CD4-positive, alpha-beta T cell (primary cell): ENCODE data around the gene FEV. TPM values are rescaled to one million over a fixed set of nuclear protein-coding genes. Genes with fewer than 3 reads are reported as not detected.

Experiments
- ATAC-seq: fragments of 200-7000 bp; cut with Tn5 transposase; one replicate; pipeline ENCODE4 v1.10.0; 2022; ENCODE audit warnings: mild to moderate bottlenecking; ENCODE audit not compliant: poor library complexity
- CTCF ChIA-PET: fragments of 350-600 bp; sonication (Branson Sonifier 250); formaldehyde crosslinking; loops from one replicate; lab custom pipeline; 2021; ENCODE audit warnings: antibody characterized with exemption, inconsistent platforms; lab: Charles Lee
- POLR2A ChIA-PET: fragments of 350-600 bp; sonication (Branson Sonifier 250); formaldehyde crosslinking; loops from one replicate; lab custom pipeline; 2021; ENCODE audit warnings: antibody characterized with exemption, inconsistent platforms; lab: Charles Lee
- DNase-seq, 14 experiments: peaks; one replicate each; pipeline ENCODE4 v3.0.0-alpha.2; 2013 to 2020; ENCODE audit warnings: mixed read lengths in 2 of 14
- H3K27ac ChIP-seq, 2 donors: one replicate each; pipeline versions ENCODE4 v1.5.1 to v1.7.0; 2013; ENCODE audit warnings: low read length in 2 of 2, low read depth in 1 of 2, mild to moderate bottlenecking in 1 of 2
- H3K27me3 ChIP-seq, 2 experiments: 1 replicate in 1 of 2; 2 replicates in 1 of 2; pipeline versions ENCODE4 v1.6.1 to v1.7.0; 2013; ENCODE audit warnings: low read length in 2 of 2, control low read depth in 1 of 2, mild to moderate bottlenecking in 1 of 2, moderate library complexity in 1 of 2; ENCODE audit not compliant: insufficient read depth in 2 of 2, control insufficient read depth in 1 of 2
- H3K36me3 ChIP-seq: one replicate; pipeline ENCODE4 v1.6.1; 2013; ENCODE audit warnings: low read length, control low read depth; ENCODE audit not compliant: insufficient read depth
- H3K4me1 ChIP-seq: one replicate; pipeline ENCODE4 v1.6.1; 2013; ENCODE audit warnings: low read length, control low read depth; ENCODE audit not compliant: insufficient read depth
- H3K4me3 ChIP-seq: one replicate; pipeline ENCODE4 v1.5.1; 2013; ENCODE audit warnings: mild to moderate bottlenecking, low read length, moderate library complexity
- H3K9me3 ChIP-seq, 2 experiments: 1 replicate in 1 of 2; 2 replicates in 1 of 2; pipeline versions ENCODE4 v1.6.1 to v1.7.0; 2013; ENCODE audit warnings: low read length in 2 of 2, mild to moderate bottlenecking in 2 of 2, control low read depth in 1 of 2, moderate library complexity in 1 of 2; ENCODE audit not compliant: control insufficient read depth in 1 of 2, insufficient read depth in 1 of 2
- H3K27ac Mint-ChIP-seq: one replicate; pipeline ENCODE4 v1.8.0; 2020; ENCODE audit warnings: mixed read lengths
- H3K27me3 Mint-ChIP-seq: one replicate; pipeline ENCODE4 v1.8.0; 2021; ENCODE audit warnings: mixed read lengths
- H3K36me3 Mint-ChIP-seq: one replicate; pipeline ENCODE4 v1.8.0; 2021; ENCODE audit warnings: low read depth, mixed read lengths
- H3K4me1 Mint-ChIP-seq: one replicate; pipeline ENCODE4 v1.8.0; 2021; ENCODE audit warnings: low read depth, mixed read lengths
- H3K4me3 Mint-ChIP-seq: one replicate; pipeline ENCODE4 v1.8.0; 2020; ENCODE audit warnings: mild to moderate bottlenecking, mixed read lengths
- H3K9me3 Mint-ChIP-seq: one replicate; pipeline ENCODE4 v1.8.0; 2020; ENCODE audit warnings: mixed read lengths
- intact Hi-C, 2 experiments: fragments of 100-400 bp; cut with DNase I in 1 of 2; cut with micrococcal nuclease in 1 of 2; formaldehyde crosslinking; loops; one replicate each; pipeline versions ENCODE4 v1.15.1 to v1.9.0; 2023 to 2025; cut with DNase I, micrococcal nuclease
- total RNA-seq, 174 experiments: library from RNA in 2 of 174; stranded (reverse) in 2 of 174; gene quantifications; one replicate each; pipeline ENCODE4 v1.2.3 and lab custom pipeline; 2021 to 2026
- TF ChIP-seq, protein P1 (sequence below): fragments of 200-600 bp; IDR thresholded peaks from one replicate; pipeline ENCODE4 v1.8.0; 2022; ENCODE audit warnings: antibody characterized with exemption, mild to moderate bottlenecking

The FEV gene
- total RNA-seq, 2 experiments from 2014 or later: not detected

DNA sequence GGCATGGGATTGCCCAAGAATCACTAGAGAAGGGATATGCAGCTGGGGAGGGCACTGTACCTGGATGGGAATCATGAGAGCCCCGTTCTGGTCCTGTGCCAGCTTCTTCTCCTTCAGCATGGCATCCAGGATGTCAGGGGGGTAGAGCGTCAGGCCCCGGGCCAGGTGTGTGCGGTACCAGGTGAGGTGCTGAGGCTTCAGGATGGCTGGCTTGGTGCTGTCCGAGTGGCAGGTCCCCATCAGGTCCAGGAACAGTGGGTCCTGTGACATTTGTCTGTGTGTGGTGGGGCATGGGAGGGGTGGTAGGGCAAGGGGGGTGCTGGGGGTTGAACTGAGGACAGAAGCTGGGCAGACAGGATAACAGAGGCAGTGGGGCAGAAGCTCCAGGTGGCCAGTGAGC is 43.2 kb upstream of the FEV start:
- H3K9me3 Mint-ChIP-seq: no peaks in the 10 kb centered on the region
- CTCF ChIA-PET: interaction anchor here (3.5 kb wide), 1 partner anchor 127 kb away, joined by 19 read pairs; no protein-coding TSS in a partner anchor
- no peak for ATAC-seq

DNA sequence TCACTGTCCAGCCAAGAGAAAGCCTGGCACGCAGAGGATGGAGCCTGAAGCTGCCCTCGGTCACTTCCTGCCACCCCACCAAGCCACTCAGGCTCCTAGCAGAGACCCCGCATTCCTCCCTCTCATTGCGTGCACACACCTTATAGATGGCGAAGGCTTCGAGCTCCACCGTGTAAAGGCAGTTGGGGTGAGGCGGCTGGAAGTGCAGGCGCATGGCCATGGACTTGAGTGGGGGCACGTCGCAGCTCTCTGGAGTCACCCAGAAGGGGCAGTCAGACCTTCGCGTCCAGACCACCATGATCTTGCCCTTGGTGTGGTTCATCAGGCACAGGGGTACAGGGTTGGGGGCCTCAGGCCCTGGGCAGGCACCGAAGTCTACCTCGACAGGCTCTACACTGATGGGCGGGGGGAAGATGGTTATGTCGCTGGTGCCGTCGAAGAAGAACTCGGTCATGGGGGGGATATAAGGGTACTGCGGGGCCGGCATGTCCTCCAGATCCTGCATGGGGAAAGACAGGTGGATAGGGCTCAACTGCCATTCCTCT is 42.6 kb upstream of the FEV start:
- POLR2A ChIA-PET: no interaction called here
- TF ChIP-seq, protein P1, sequence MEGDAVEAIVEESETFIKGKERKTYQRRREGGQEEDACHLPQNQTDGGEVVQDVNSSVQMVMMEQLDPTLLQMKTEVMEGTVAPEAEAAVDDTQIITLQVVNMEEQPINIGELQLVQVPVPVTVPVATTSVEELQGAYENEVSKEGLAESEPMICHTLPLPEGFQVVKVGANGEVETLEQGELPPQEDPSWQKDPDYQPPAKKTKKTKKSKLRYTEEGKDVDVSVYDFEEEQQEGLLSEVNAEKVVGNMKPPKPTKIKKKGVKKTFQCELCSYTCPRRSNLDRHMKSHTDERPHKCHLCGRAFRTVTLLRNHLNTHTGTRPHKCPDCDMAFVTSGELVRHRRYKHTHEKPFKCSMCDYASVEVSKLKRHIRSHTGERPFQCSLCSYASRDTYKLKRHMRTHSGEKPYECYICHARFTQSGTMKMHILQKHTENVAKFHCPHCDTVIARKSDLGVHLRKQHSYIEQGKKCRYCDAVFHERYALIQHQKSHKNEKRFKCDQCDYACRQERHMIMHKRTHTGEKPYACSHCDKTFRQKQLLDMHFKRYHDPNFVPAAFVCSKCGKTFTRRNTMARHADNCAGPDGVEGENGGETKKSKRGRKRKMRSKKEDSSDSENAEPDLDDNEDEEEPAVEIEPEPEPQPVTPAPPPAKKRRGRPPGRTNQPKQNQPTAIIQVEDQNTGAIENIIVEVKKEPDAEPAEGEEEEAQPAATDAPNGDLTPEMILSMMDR: no peak
- peaks cover 28% of the 10 kb centered on the region for H3K27me3 Mint-ChIP-seq

More for the DNA sequence above, 43.2 kb upstream of the FEV start:
- intact Hi-C loops: no loop called here
- Histone ChIP-seq H3K27ac (no peak overlapping the region), H3K9me3 (no peaks in the 10 kb centered on the region), H3K36me3 (no peaks in the 10 kb centered on the region), H3K4me3 (no peak overlapping the region), H3K27me3 (peaks cover 3 to 18% of the 10 kb centered on the region in 2 experiments), H3K4me1 (no peaks in the 10 kb centered on the region)
- H3K4me3 Mint-ChIP-seq: no peak overlapping the region
- TF ChIP-seq, protein P1: no peak
- H3K27ac Mint-ChIP-seq: no peak overlapping the region
- peaks cover 30% of the 10 kb centered on the region for H3K27me3 Mint-ChIP-seq
- no peak for DNase-seq
- POLR2A ChIA-PET: no interaction called here
- H3K4me1 Mint-ChIP-seq: no peaks in the 10 kb centered on the region
- no peaks in the 10 kb centered on the region for H3K36me3 Mint-ChIP-seq

DNA sequence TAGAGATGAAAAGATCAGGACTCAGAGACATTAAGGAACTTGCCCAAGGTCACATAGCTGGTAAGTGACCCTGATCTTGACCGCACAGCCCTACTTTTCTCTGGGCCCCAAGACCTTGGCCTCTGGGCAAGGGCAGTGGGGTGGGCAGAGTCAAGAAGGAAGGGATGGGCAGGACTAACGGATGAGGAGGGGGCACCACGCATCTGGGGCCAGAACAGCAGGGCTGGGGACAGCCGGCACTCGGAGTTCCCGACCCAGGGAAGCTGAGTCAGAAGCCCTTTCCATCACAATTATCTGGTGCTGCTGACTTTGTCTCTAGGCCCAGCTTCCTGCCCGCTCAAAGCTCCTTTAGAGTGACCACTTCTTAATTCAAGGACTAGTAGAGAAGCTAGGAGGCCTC is 42.0 kb upstream of the FEV start:
- POLR2A ChIA-PET: no interaction called here
- no peak for DNase-seq
- Histone ChIP-seq H3K36me3 (no peaks in the 10 kb centered on the region), H3K27me3 (peaks cover 3 to 6% of the 10 kb centered on the region in 2 experiments), H3K4me1 (no peaks in the 10 kb centered on the region), H3K27ac (no peak overlapping the region), H3K4me3 (no peak overlapping the region), H3K9me3 (no peaks in the 10 kb centered on the region)
- no peaks in the 10 kb centered on the region for H3K4me1 Mint-ChIP-seq
- intact Hi-C loops: no loop called here
- no peak overlapping the region for H3K27ac Mint-ChIP-seq
- H3K9me3 Mint-ChIP-seq: no peaks in the 10 kb centered on the region
- H3K36me3 Mint-ChIP-seq: no peaks in the 10 kb centered on the region
- TF ChIP-seq, protein P1: no peak
- H3K27me3 Mint-ChIP-seq: peaks cover 23% of the 10 kb centered on the region
- H3K4me3 Mint-ChIP-seq: no peak overlapping the region
- no peak for ATAC-seq
- CTCF ChIA-PET: no interaction called here

More for the DNA sequence above, 42.6 kb upstream of the FEV start:
- ATAC-seq (no peak), DNase-seq (no peak)
- no peaks in the 10 kb centered on the region for H3K36me3 Mint-ChIP-seq
- H3K4me3 Mint-ChIP-seq: no peak overlapping the region
- CTCF ChIA-PET: interaction anchor here (3.5 kb wide), 1 partner anchor 128 kb away, joined by 19 read pairs; no protein-coding TSS in a partner anchor
- H3K27ac Mint-ChIP-seq: no peak overlapping the region
- no peak overlapping the region for H3K27ac ChIP-seq
- no peaks in the 10 kb centered on the region for H3K4me1 Mint-ChIP-seq
- intact Hi-C loops: no loop called here
- no peaks in the 10 kb centered on the region for H3K9me3 Mint-ChIP-seq
- no peaks in the 10 kb centered on the region for H3K4me1 ChIP-seq
- peaks cover 3 to 12% of the 10 kb centered on the region in 2 experiments for H3K27me3 ChIP-seq
- H3K4me3 ChIP-seq: no peak overlapping the region
- H3K36me3 ChIP-seq: no peaks in the 10 kb centered on the region
- H3K9me3 ChIP-seq: no peaks in the 10 kb centered on the region
